Endothelial cell of umbilical vein (primary cell): ENCODE measurements around the gene PIEZO2. TPM values are rescaled to one million over a fixed set of nuclear protein-coding genes. Genes with fewer than 3 reads are reported as not detected.

Experiments used
- BruUV-seq: library from RNA; stranded (reverse); fragments of 400-500 nt; replicated peaks from 2 replicates; lab custom pipeline; 2021; lab: Mats Ljungman, UMichigan
- CTCF ChIA-PET: fragments of 300-600, 350-600 bp; sonication (Branson Sonifier 250); formaldehyde crosslinking; loops from one replicate; lab custom pipeline; 2021; ENCODE audit warnings: antibody characterized with exemption, inconsistent platforms; lab: Charles Lee
- POLR2A ChIA-PET: fragments of 300-600, 350-600 bp; sonication (Branson Sonifier 250); formaldehyde crosslinking; loops from one replicate; lab custom pipeline; 2021; ENCODE audit warnings: antibody characterized with exemption, inconsistent platforms; lab: Charles Lee
- DNase-seq: peaks from one replicate; pipeline ENCODE4 v3.0.0-alpha.2; 2011; ENCODE audit warnings: low read depth, low spot score
- FAIRE-seq: peaks from 2 replicates; lab custom pipeline; 2011; peaks lifted over from hg19 to GRCh38; lab: Jason Lieb, UNC
- H2AFZ ChIP-seq: 2 replicates; pipeline ENCODE4 v1.6.0; 2012; ENCODE audit warnings: low read depth, low read length, control low read depth, inconsistent platforms
- H3K27ac ChIP-seq: 2 replicates; pipeline ENCODE4 v1.5.1; 2011; ENCODE audit warnings: low read depth, mild to moderate bottlenecking, control low read depth, low read length, moderate library complexity; ENCODE audit not compliant: insufficient read depth
- H3K27me3 ChIP-seq, 2 experiments: 2 replicates each; pipeline versions ENCODE4 v1.6.0 to v1.6.1; 2011; ENCODE audit warnings: low read length in 2 of 2, mixed read lengths in 1 of 2; ENCODE audit not compliant: control insufficient read depth in 2 of 2, insufficient read depth in 2 of 2
- H3K36me3 ChIP-seq, 2 experiments: 2 replicates in 1 of 2; 3 replicates in 1 of 2; pipeline ENCODE4 v1.5.1; 2011; ENCODE audit warnings: low read length in 2 of 2, mild to moderate bottlenecking in 1 of 2, moderate library complexity in 1 of 2; ENCODE audit not compliant: control insufficient read depth in 2 of 2, insufficient read depth in 2 of 2; ENCODE audit errors: extremely low read depth in 1 of 2
- H3K4me1 ChIP-seq: 3 replicates; pipeline ENCODE4 v1.5.1; 2011; ENCODE audit warnings: mild to moderate bottlenecking, low read length; ENCODE audit not compliant: control insufficient read depth, insufficient read depth; ENCODE audit errors: extremely low read depth
- H3K4me2 ChIP-seq: 2 replicates; pipeline ENCODE4 v1.6.1; 2011; ENCODE audit warnings: low read length, control low read depth, mixed read lengths; ENCODE audit not compliant: insufficient read depth
- H3K4me3 ChIP-seq, 3 experiments: fragments of 200-600 bp in 1 of 3; sonication (generic), shearing (Covaris generic) in 1 of 3; replicated peaks in 1 of 3; 2 replicates each; pipeline ENCODE4 v1.5.1; 2011 to 2016; ENCODE audit warnings: control low read depth in 3 of 3, low read length in 3 of 3, mild to moderate bottlenecking in 2 of 3, inconsistent platforms in 1 of 3, low read depth in 1 of 3, moderate library complexity in 1 of 3; ENCODE audit not compliant: insufficient read depth in 1 of 3
- H3K79me2 ChIP-seq: 2 replicates; pipeline ENCODE4 v1.6.0; 2012; ENCODE audit warnings: low read length, inconsistent platforms; ENCODE audit not compliant: control insufficient read depth, insufficient read depth
- H3K9ac ChIP-seq: replicated peaks from 2 replicates; pipeline ENCODE3; 2011; ENCODE audit warnings: low read length, control low read depth; ENCODE audit not compliant: insufficient read depth; ENCODE audit errors: extremely low read depth
- H3K9me1 ChIP-seq: replicated peaks from 3 replicates; pipeline ENCODE4 v1.6.0; 2011; ENCODE audit warnings: mild to moderate bottlenecking, low read length; ENCODE audit not compliant: control insufficient read depth, insufficient read depth; ENCODE audit errors: extremely low read depth
- H3K9me3 ChIP-seq: replicated peaks from 2 replicates; pipeline ENCODE4 v1.5.1; 2012; ENCODE audit warnings: low read length, inconsistent platforms; ENCODE audit not compliant: control insufficient read depth, insufficient read depth
- H4K20me1 ChIP-seq: replicated peaks from 2 replicates; pipeline ENCODE3; 2011; ENCODE audit warnings: mild to moderate bottlenecking, low read length; ENCODE audit not compliant: control insufficient read depth, insufficient read depth; ENCODE audit errors: extremely low read depth
- CTCF ChIP-seq, 2 donors: IDR thresholded peaks; 1 replicate in 1 of 2; 2 replicates in 1 of 2; pipeline ENCODE4 v1.5.1; 2011; ENCODE audit warnings: low read length in 2 of 2, mild to moderate bottlenecking in 2 of 2, moderate library complexity in 2 of 2, control low read depth in 1 of 2, inconsistent platforms in 1 of 2, low read depth in 1 of 2; ENCODE audit not compliant: insufficient read depth in 1 of 2; ENCODE audit errors: extremely low read depth in 1 of 2
- EZH2 ChIP-seq: IDR thresholded peaks from 2 replicates; pipeline ENCODE4 v1.6.1; 2012; ENCODE audit warnings: borderline replicate concordance, low read depth, mild to moderate bottlenecking, moderate library complexity, low read length, inconsistent platforms; ENCODE audit not compliant: severe bottlenecking
- FOS ChIP-seq: IDR thresholded peaks from 2 replicates; pipeline ENCODE4 v1.6.1; 2011; ENCODE audit warnings: mild to moderate bottlenecking, low read length, moderate library complexity, borderline replicate concordance; ENCODE audit not compliant: insufficient read depth
- GATA2 ChIP-seq: IDR thresholded peaks from 2 replicates; pipeline ENCODE4 v1.7.0; 2011; ENCODE audit warnings: low read depth, mild to moderate bottlenecking, moderate library complexity, mixed read lengths, low read length; ENCODE audit not compliant: insufficient read length, insufficient read depth
- JUN ChIP-seq: IDR thresholded peaks from 2 replicates; pipeline ENCODE4 v1.6.1; 2011; ENCODE audit warnings: borderline replicate concordance, low read depth; ENCODE audit not compliant: insufficient read length, insufficient read depth
- MAX ChIP-seq: IDR thresholded peaks from 2 replicates; pipeline ENCODE4 v1.6.1; 2011; ENCODE audit not compliant: insufficient read depth, insufficient read length
- MYC ChIP-seq: IDR thresholded peaks from one replicate; pipeline ENCODE4 v1.6.1; 2011; ENCODE audit warnings: mild to moderate bottlenecking, low read depth, low read length
- POLR2A ChIP-seq: IDR thresholded peaks from 2 replicates; pipeline ENCODE4 v1.6.1; 2012; ENCODE audit warnings: low read depth, mild to moderate bottlenecking, control low read depth, low read length
- dilution Hi-C: fragments of 300-500 bp; cut with MboI; formaldehyde crosslinking; loops from one replicate; pipeline ENCODE4 v1.15.0; 2019; ENCODE audit warnings: low sequenced_read_pairs; ENCODE audit not compliant: extremely low pct_ligation_motif_present
- intact Hi-C: fragments of 100-400 bp; cut with micrococcal nuclease; formaldehyde crosslinking; loops from one replicate; pipeline ENCODE4 v1.10.0; 2022
- polyA plus RNA-seq, 4 experiments: library from polyadenylated mRNA; depleted of rRNA in 3 of 4; stranded (reverse) in 3 of 4; unstranded in 1 of 4; fragments of >200 nt; gene quantifications; 2 replicates each; pipeline versions ENCODE4 v1.2.1 to v1.2.3, GENCODE V29; 2011 to 2012; ENCODE audit warnings: missing spikeins in 1 of 4
- total RNA-seq: library from RNA; stranded (reverse); gene quantifications from 2 replicates; pipeline ENCODE4 v1.2.3, GENCODE V29; 2021

Gene PIEZO2
- total and polyA plus RNA-seq, 2 donors (not counting 3 experiments of a cell fraction or from before 2014, with no cell fraction given) = 1.7 to 11.2 TPM

- dilution Hi-C loops (no loop called here), intact Hi-C loops (no loop called here)
- POLR2A ChIA-PET = no interaction called here
- H3K4me2 ChIP-seq = no peak overlapping the region
- no peaks in the 10 kb centered on the region for H3K36me3 ChIP-seq
- CTCF ChIA-PET = no interaction called here
- no peaks in the 10 kb centered on the region for H3K79me2 ChIP-seq
- FAIRE-seq (no peak), DNase-seq (no peak)
- no peaks in the 10 kb centered on the region for H4K20me1 ChIP-seq
- H3K27ac ChIP-seq = no peak overlapping the region
- H2AFZ ChIP-seq = no peak overlapping the region
- no peak for TF ChIP-seq FOS
- TF ChIP-seq MYC = no peak
- TF ChIP-seq POLR2A = no peak
- no peak for TF ChIP-seq GATA2
- TF ChIP-seq MAX = no peak
- no peak for TF ChIP-seq CTCF (IDR thresholded peaks at IDR 0.05; ENCODE audit: extremely low read depth in 1 of 2, insufficient read depth in 1 of 2, low read depth in 1 of 2, low read length in 2 of 2)
- TF ChIP-seq EZH2 = no peak
- TF ChIP-seq JUN = no peak
- BruUV-seq = no TSS peak
- H3K9ac ChIP-seq = no peak overlapping the region
- no peak overlapping the region for H3K4me3 ChIP-seq
- no peaks in the 10 kb centered on the region for H3K27me3 ChIP-seq
- no peaks in the 10 kb centered on the region for H3K4me1 ChIP-seq
- H3K9me1 ChIP-seq = no peaks in the 10 kb centered on the region
- H3K9me3 ChIP-seq = no peaks in the 10 kb centered on the region
Observed at GRCh38 chr18:10965119-10965518, 184.2 kb downstream of the PIEZO2 start.
